ENCODE measurements around the gene TSPAN14. TPM values are rescaled to one million over a fixed set of nuclear protein-coding genes. Genes with fewer than 3 reads are reported as not detected.
"Not testable (repeated sequence)": the region's sequence is repeated elsewhere in the genome, so short reads cannot be mapped to it uniquely, and the experiment has no call there.

Gene TSPAN14
- total RNA-seq, 2 donors from 2014 or later = 83.5 to 91.7 TPM

- TF ChIP-seq CTCF (IDR thresholded peaks at IDR 0.05) = no peak
- H3K27ac ChIP-seq = no peak overlapping the region
- H3K36me3 ChIP-seq = no peaks in the 10 kb centered on the region
- H3K4me3 ChIP-seq = no peak overlapping the region
- no peaks in the 10 kb centered on the region for H3K9me3 ChIP-seq
- no peak overlapping the region for H3K9ac ChIP-seq (ENCODE audit: low read depth in 2 of 2, low read length in 2 of 2)
- intact Hi-C loops (cut with DNase I) = no loop called here
- H3K4me1 ChIP-seq = no peaks in the 10 kb centered on the region
- no peaks in the 10 kb centered on the region for H3K27me3 ChIP-seq
- DNase-seq = no peak
Measured at GRCh38 chr10:80532571-80532970, 78.5 kb downstream of the TSPAN14 start.

GRCh38 chr10:80534059-80534458 is 79.9 kb downstream of the TSPAN14 start:
- H3K4me1 ChIP-seq; DNase-seq; H3K27me3 ChIP-seq; H3K9ac ChIP-seq (ENCODE audit: low read depth in 2 of 2, low read length in 2 of 2); H3K4me3 ChIP-seq; intact Hi-C loops (cut with DNase I); H3K27ac ChIP-seq; H3K36me3 ChIP-seq; H3K9me3 ChIP-seq: not testable (repeated sequence)

GRCh38 chr10:80534646-80535045 is 80.5 kb downstream of the TSPAN14 start:
- H3K27ac ChIP-seq; H3K9ac ChIP-seq (ENCODE audit: low read depth in 2 of 2, low read length in 2 of 2); H3K36me3 ChIP-seq; H3K4me1 ChIP-seq; DNase-seq; H3K9me3 ChIP-seq; H3K27me3 ChIP-seq; intact Hi-C loops (cut with DNase I); H3K4me3 ChIP-seq: not testable (repeated sequence)

GRCh38 chr10:80535671-80536360 is 81.7 kb downstream of the TSPAN14 start:
- peak overlapping the region; percentile 46 for H3K27ac ChIP-seq
- intact Hi-C loops (cut with DNase I) = no loop called here
- H3K27me3 ChIP-seq = no peaks in the 10 kb centered on the region
- TF ChIP-seq CTCF (IDR thresholded peaks at IDR 0.05) = peak; percentile 69
- no peaks in the 10 kb centered on the region for H3K36me3 ChIP-seq
- H3K9ac ChIP-seq (ENCODE audit: low read depth in 2 of 2, low read length in 2 of 2) = peak overlapping the region; percentile 59 to 68
- H3K9me3 ChIP-seq = no peaks in the 10 kb centered on the region
- no peaks in the 10 kb centered on the region for H3K4me1 ChIP-seq
- peak; percentile 82 for DNase-seq
- peak overlapping the region; percentile 46 for H3K4me3 ChIP-seq

- peak; percentile 17 for DNase-seq
- intact Hi-C loops (cut with DNase I) = no loop called here
- no peak for TF ChIP-seq CTCF (IDR thresholded peaks at IDR 0.05)
- Histone ChIP-seq H3K27me3 (no peaks in the 10 kb centered on the region), H3K4me1 (no peaks in the 10 kb centered on the region), H3K36me3 (no peaks in the 10 kb centered on the region), H3K4me3 (peak overlapping the region; percentile 46), H3K9ac (ENCODE audit: low read depth in 2 of 2, low read length in 2 of 2) (peak overlapping the region; percentile 12 to 68), H3K9me3 (no peaks in the 10 kb centered on the region), H3K27ac (peak overlapping the region; percentile 46)
Measured at GRCh38 chr10:80536361-80536835, 82.3 kb downstream of the TSPAN14 start.

GRCh38 chr10:80537086-80537735 is 83.1 kb downstream of the TSPAN14 start:
- H3K36me3 ChIP-seq = no peaks in the 10 kb centered on the region
- intact Hi-C loops (cut with DNase I) = no loop called here
- no peaks in the 10 kb centered on the region for H3K9me3 ChIP-seq
- no peaks in the 10 kb centered on the region for H3K4me1 ChIP-seq
- no peaks in the 10 kb centered on the region for H3K27me3 ChIP-seq
- H3K4me3 ChIP-seq = no peak overlapping the region
- H3K9ac ChIP-seq (ENCODE audit: low read depth in 2 of 2, low read length in 2 of 2) = no peak overlapping the region
- DNase-seq = peak; percentile 7
- no peak for TF ChIP-seq CTCF (IDR thresholded peaks at IDR 0.05)
- H3K27ac ChIP-seq = no peak overlapping the region

Measured in colonic mucosa (tissue), 4 donors.